WI38 (cell line): ENCODE measurements around the gene PAIP2.

Source experiments
- H3K4me3 ChIP-seq: 2 replicates; pipeline ENCODE4 v1.5.1; 2011; ENCODE audit warnings: low read depth, mild to moderate bottlenecking, control low read depth, low read length
- CTCF ChIP-seq: IDR thresholded peaks from 2 replicates; pipeline ENCODE4 v1.5.1; 2012; ENCODE audit warnings: low read depth, mild to moderate bottlenecking, control low read depth, low read length

PAIP2 gene

GRCh38 chr5:139369181-139369580 is 27.5 kb downstream of the PAIP2 start:
- no peak overlapping the region for H3K4me3 ChIP-seq
- TF ChIP-seq CTCF, result no peak

- TF ChIP-seq CTCF, result no peak
- no peak overlapping the region for H3K4me3 ChIP-seq
Measured at GRCh38 chr5:139371482-139372435, 30.1 kb downstream of the PAIP2 start.

- no peak for TF ChIP-seq CTCF
Measured at GRCh38 chr5:139374909-139375308, 33.3 kb downstream of the PAIP2 start.

GRCh38 chr5:139376364-139376763 is 34.7 kb downstream of the PAIP2 start:
- no peak for TF ChIP-seq CTCF
- no peak overlapping the region for H3K4me3 ChIP-seq

More at GRCh38 chr5:139374909-139375308, 33.3 kb downstream of the PAIP2 start:
- H3K4me3 ChIP-seq, result no peak overlapping the region

- no peak overlapping the region for H3K4me3 ChIP-seq
- no peak for TF ChIP-seq CTCF
Measured at GRCh38 chr5:139377226-139377625, 35.6 kb downstream of the PAIP2 start.

GRCh38 chr5:139378101-139378825 is 36.6 kb downstream of the PAIP2 start:
- no peak for TF ChIP-seq CTCF
- H3K4me3 ChIP-seq, result no peak overlapping the region

GRCh38 chr5:139378941-139379361 is 37.3 kb downstream of the PAIP2 start:
- no peak for TF ChIP-seq CTCF

More at GRCh38 chr5:139378941-139379361, 37.3 kb downstream of the PAIP2 start:
- H3K4me3 ChIP-seq, result no peak overlapping the region
